Hepatocyte (in vitro differentiated cells): ENCODE data around the gene ZNF189. TPM values are rescaled to one million over a fixed set of nuclear protein-coding genes. Genes with fewer than 3 reads are reported as not detected.
A peak's percentile ranks its signal among the peaks of the same experiment; 100 is the strongest.

Experiments used
- DNase-seq: peaks from one replicate; pipeline ENCODE4 v3.0.0-alpha.2; 2016; ENCODE audit warnings: low spot score
- H2AFZ ChIP-seq: fragments of 200-600 bp; sonication (generic); 2 replicates; pipeline ENCODE4 v1.6.0; 2016; ENCODE audit warnings: antibody characterized with exemption, mild to moderate bottlenecking
- H3K27ac ChIP-seq: fragments of 200-600 bp; sonication (generic); 2 replicates; pipeline ENCODE4 v1.5.1; 2016; ENCODE audit warnings: mild to moderate bottlenecking
- H3K27me3 ChIP-seq: fragments of 200-600 bp; sonication (generic); 2 replicates; pipeline ENCODE4 v1.6.1; 2016
- H3K36me3 ChIP-seq: fragments of 200-600 bp; sonication (generic); replicated peaks from 2 replicates; pipeline ENCODE4 v1.5.1; 2016; ENCODE audit warnings: low read depth; ENCODE audit not compliant: insufficient read depth
- H3K4me1 ChIP-seq: fragments of 200-600 bp; sonication (generic); 2 replicates; pipeline ENCODE4 v1.5.1; 2016; ENCODE audit warnings: mild to moderate bottlenecking, moderate library complexity; ENCODE audit not compliant: insufficient read depth
- H3K4me2 ChIP-seq: fragments of 200-600 bp; sonication (generic); 2 replicates; pipeline ENCODE4 v1.6.0; 2016
- H3K4me3 ChIP-seq: fragments of 200-600 bp; sonication (generic); 2 replicates; pipeline ENCODE4 v1.5.1; 2016; ENCODE audit warnings: mild to moderate bottlenecking
- H3K79me2 ChIP-seq: fragments of 200-600 bp; sonication (generic); 2 replicates; pipeline ENCODE4 v1.6.0; 2017; ENCODE audit warnings: mild to moderate bottlenecking
- H3K9me2 ChIP-seq: fragments of 200-600 bp; sonication (generic); replicated peaks from 2 replicates; pipeline ENCODE4 v1.6.0; 2017; ENCODE audit warnings: mild to moderate bottlenecking; ENCODE audit not compliant: insufficient read depth
- H3K9me3 ChIP-seq: fragments of 200-600 bp; sonication (generic); 2 replicates; pipeline ENCODE4 v1.5.1; 2016; ENCODE audit warnings: low read depth, mild to moderate bottlenecking
- H4K20me1 ChIP-seq: fragments of 200-600 bp; sonication (generic); 2 replicates; pipeline ENCODE4 v1.6.0; 2016; ENCODE audit warnings: mild to moderate bottlenecking; ENCODE audit not compliant: insufficient read depth, poor library complexity, severe bottlenecking
- CTCF ChIP-seq: fragments of 200-600 bp; sonication (generic); IDR thresholded peaks from 2 replicates; pipeline ENCODE4 v1.5.1; 2016; ENCODE audit warnings: antibody characterized with exemption, mild to moderate bottlenecking; ENCODE audit not compliant: poor library complexity
- EZH2 ChIP-seq: fragments of 200-600 bp; sonication (generic); IDR thresholded peaks from 2 replicates; pipeline ENCODE4 v1.6.1; 2016; ENCODE audit warnings: antibody characterized with exemption, mild to moderate bottlenecking, borderline replicate concordance
- EZH2phosphoT487 ChIP-seq: fragments of 200-600 bp; sonication (generic); IDR thresholded peaks from one replicate; pipeline ENCODE4 v1.6.1; 2018; ENCODE audit warnings: antibody characterized with exemption, mild to moderate bottlenecking, low read depth, moderate library complexity; ENCODE audit not compliant: unreplicated experiment, severe bottlenecking
- WGBS: methylation state at CpG from one replicate; pipeline ENCODE4 v1.1.6; 2016; ENCODE audit warnings: low lambda C conversion rate; ENCODE audit errors: missing lambda C conversion rate; 5-methylcytosine and 5-hydroxymethylcytosine counted together
- polyA plus RNA-seq: library from polyadenylated mRNA; unstranded; fragments of >200 nt; fragmentation: Nextera tagmentation; extraction: Ambion mirVana; gene quantifications from 2 replicates; pipeline ENCODE4 v1.2.1, GENCODE V29; 2016
- total RNA-seq: library from RNA; depleted of rRNA; stranded (reverse); fragments of >200 nt; gene quantifications from 2 replicates; pipeline ENCODE4 v1.2.3, GENCODE V29; 2014

The ZNF189 gene
- total and polyA plus RNA-seq, 2 experiments from 2014 or later: 13.6 to 60.3 TPM

GRCh38 chr9:101445353-101446029 lies 46.8 kb downstream of the ZNF189 start:
- Histone ChIP-seq H3K9me2 (no peaks in the 10 kb centered on the region), H3K36me3 (no peaks in the 10 kb centered on the region), H4K20me1 (no peaks in the 10 kb centered on the region), H3K9me3 (no peaks in the 10 kb centered on the region), H3K4me2 (peak overlapping the region; percentile 61), H3K27me3 (no peaks in the 10 kb centered on the region), H2AFZ (peak overlapping the region; percentile 35), H3K27ac (peak overlapping the region; percentile 89), H3K4me1 (peaks cover 17% of the 10 kb centered on the region), H3K79me2 (no peaks in the 10 kb centered on the region), H3K4me3 (no peak overlapping the region)
- TF ChIP-seq EZH2phosphoT487: no peak
- TF ChIP-seq CTCF: no peak
- no peak for TF ChIP-seq EZH2
- peak; percentile 40 for DNase-seq
- WGBS: 45% methylated on average over 5 of the region's 5 CpGs

- H3K27me3 ChIP-seq: no peaks in the 10 kb centered on the region
- H3K27ac ChIP-seq: peak overlapping the region; percentile 89
- H3K4me1 ChIP-seq: peaks cover 17% of the 10 kb centered on the region
These were observed 48.1 kb downstream of the ZNF189 start for GRCh38 chr9:101446732-101447131.

GRCh38 chr9:101448680-101449070 lies 50.0 kb downstream of the ZNF189 start:
- peaks cover 11% of the 10 kb centered on the region for H3K4me1 ChIP-seq
- peak overlapping the region; percentile 85 for H2AFZ ChIP-seq
- no peak overlapping the region for H3K4me3 ChIP-seq
- no peaks in the 10 kb centered on the region for H3K36me3 ChIP-seq
- no peaks in the 10 kb centered on the region for H3K27me3 ChIP-seq
- H3K27ac ChIP-seq: peak overlapping the region; percentile 86
- H3K79me2 ChIP-seq: no peaks in the 10 kb centered on the region
- no peak for DNase-seq
- no peaks in the 10 kb centered on the region for H3K9me3 ChIP-seq
- no peaks in the 10 kb centered on the region for H3K9me2 ChIP-seq
- TF ChIP-seq EZH2 (no peak), EZH2phosphoT487 (no peak), CTCF (no peak)
- H3K4me2 ChIP-seq: peak overlapping the region; percentile 91
- WGBS: 38% methylated on average over 2 of the region's 4 CpGs
- H4K20me1 ChIP-seq: no peaks in the 10 kb centered on the region

More at GRCh38 chr9:101446732-101447131, 48.1 kb downstream of the ZNF189 start:
- Histone ChIP-seq H3K4me2 (no peak overlapping the region), H4K20me1 (no peaks in the 10 kb centered on the region), H3K9me2 (no peaks in the 10 kb centered on the region), H3K4me3 (no peak overlapping the region), H3K79me2 (no peaks in the 10 kb centered on the region), H3K36me3 (no peaks in the 10 kb centered on the region), H2AFZ (no peak overlapping the region), H3K9me3 (no peaks in the 10 kb centered on the region)
- no peak for DNase-seq
- TF ChIP-seq EZH2phosphoT487 (no peak), EZH2 (no peak), CTCF (no peak)
